Smooth muscle cell (in vitro differentiated cells): Measurements from ENCODE around the gene AGPAT2. TPM values are rescaled to one million over a fixed set of nuclear protein-coding genes. Genes with fewer than 3 reads are reported as not detected.
A peak's percentile ranks its signal among the peaks of the same experiment; 100 is the strongest.

Experiments
- DNase-seq: peaks from one replicate; lab custom pipeline; 2025; ENCODE audit not compliant: unreplicated experiment; lab: John Stamatoyannopoulos, UW
- H2AFZ ChIP-seq: fragments of 200-600 bp; sonication (generic); 2 replicates; pipeline ENCODE4 v1.6.0; 2016; ENCODE audit warnings: antibody characterized with exemption, low read depth, mild to moderate bottlenecking
- H3F3A ChIP-seq: fragments of 200-600 bp; sonication (generic); 2 replicates; pipeline ENCODE4 v1.6.0; 2017; ENCODE audit warnings: antibody characterized with exemption, low read depth
- H3K27ac ChIP-seq: fragments of 200-600 bp; sonication (generic); 2 replicates; pipeline ENCODE4 v1.5.1; 2016; ENCODE audit warnings: low read depth, mild to moderate bottlenecking
- H3K27me3 ChIP-seq: fragments of 200-600 bp; sonication (generic); 2 replicates; pipeline ENCODE4 v1.6.1; 2016; ENCODE audit warnings: low read depth, mild to moderate bottlenecking
- H3K36me3 ChIP-seq: fragments of 200-600 bp; sonication (generic); 2 replicates; pipeline ENCODE4 v1.5.1; 2016; ENCODE audit warnings: low read depth
- H3K4me1 ChIP-seq: fragments of 200-600 bp; sonication (generic); 2 replicates; pipeline ENCODE4 v1.5.1; 2016; ENCODE audit warnings: low read depth
- H3K4me2 ChIP-seq: fragments of 200-600 bp; sonication (generic); 2 replicates; pipeline ENCODE4 v1.6.0; 2016; ENCODE audit warnings: mild to moderate bottlenecking
- H3K4me3 ChIP-seq: fragments of 200-600 bp; sonication (generic); 2 replicates; pipeline ENCODE4 v1.5.1; 2016; ENCODE audit warnings: mild to moderate bottlenecking
- H3K79me2 ChIP-seq: fragments of 200-600 bp; sonication (generic); 2 replicates; pipeline ENCODE4 v1.6.0; 2016; ENCODE audit warnings: low read depth, mild to moderate bottlenecking
- H3K9ac ChIP-seq: fragments of 200-600 bp; sonication (generic); 2 replicates; pipeline ENCODE4 v1.6.0; 2016; ENCODE audit warnings: low read depth
- H3K9me3 ChIP-seq: fragments of 200-600 bp; sonication (generic); replicated peaks from 2 replicates; pipeline ENCODE4 v1.5.1; 2016; ENCODE audit warnings: low read depth
- H4K20me1 ChIP-seq: fragments of 200-600 bp; sonication (generic); 2 replicates; pipeline ENCODE4 v1.6.0; 2016; ENCODE audit warnings: low read depth
- WGBS: methylation state at CpG from one replicate; pipeline ENCODE4 v1.1.7; 2016; ENCODE audit warnings: low lambda C conversion rate; 5-methylcytosine and 5-hydroxymethylcytosine counted together
- polyA plus RNA-seq: library from polyadenylated mRNA; unstranded; fragments of >200 nt; fragmentation: Nextera tagmentation; extraction: Ambion mirVana; gene quantifications from 2 replicates; pipeline ENCODE4 v1.2.1, GENCODE V29; 2016
- total RNA-seq: library from RNA; depleted of rRNA; stranded (reverse); fragments of >200 nt; gene quantifications from 2 replicates; pipeline ENCODE4 v1.2.3, GENCODE V29; 2014
- TF ChIP-seq, protein P1 (sequence below): fragments of 200-600 bp; sonication (generic); IDR thresholded peaks from 2 replicates; pipeline ENCODE4 v1.5.1; 2017; ENCODE audit warnings: borderline replicate concordance, mild to moderate bottlenecking, antibody characterized with exemption; ENCODE audit not compliant: insufficient read depth, poor library complexity, severe bottlenecking

AGPAT2 gene
- total and polyA plus RNA-seq, 2 experiments from 2014 or later: 42.9 to 105 TPM

DNA sequence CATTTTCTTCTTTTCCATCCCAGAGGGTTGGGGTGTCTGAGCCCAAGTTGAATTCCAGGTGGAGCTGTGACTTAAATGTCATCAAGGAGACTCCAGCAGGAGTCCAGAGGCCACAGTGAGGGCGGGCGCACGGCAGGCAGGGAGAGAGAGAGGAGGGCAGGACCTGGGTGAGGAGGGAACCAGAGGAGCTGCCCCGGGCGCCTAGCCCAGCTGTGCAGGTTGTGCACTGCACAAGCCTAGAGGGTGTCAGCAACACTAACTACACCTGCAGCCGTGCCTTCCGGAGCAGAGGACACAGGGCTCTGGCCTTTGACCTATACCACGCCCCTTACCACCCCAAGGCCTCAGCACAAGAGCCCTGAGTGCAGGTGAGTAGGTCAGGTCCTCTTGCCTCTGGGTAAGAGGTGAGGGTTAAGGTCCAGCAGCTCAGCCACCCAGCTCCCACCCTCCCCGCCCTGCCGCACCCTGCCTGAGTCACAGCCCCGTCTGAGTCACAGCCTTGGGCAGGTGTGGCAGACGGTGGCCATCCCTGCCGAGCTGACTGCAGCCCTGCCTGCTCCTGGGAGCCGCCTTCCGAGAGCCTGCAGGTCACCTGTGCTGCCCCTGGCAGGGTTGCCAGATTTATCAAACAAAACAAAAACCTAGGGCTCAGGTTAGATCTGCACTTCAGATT is 6.4 kb upstream of the AGPAT2 start:
- no peak for DNase-seq
- Histone ChIP-seq H3K4me1 (no peaks in the 10 kb centered on the region), H3K36me3 (no peaks in the 10 kb centered on the region), H2AFZ (no peak overlapping the region), H3K27me3 (no peaks in the 10 kb centered on the region), H3K9me3 (no peaks in the 10 kb centered on the region), H4K20me1 (no peaks in the 10 kb centered on the region), H3K4me2 (no peak overlapping the region), H3K27ac (peak overlapping the region; percentile 64), H3K9ac (no peak overlapping the region), H3F3A (peaks cover under 1% of the 10 kb centered on the region), H3K79me2 (no peaks in the 10 kb centered on the region), H3K4me3 (no peak overlapping the region)
- 54% methylated on average over 15 of the region's 15 CpGs for WGBS
- TF ChIP-seq, protein P1, sequence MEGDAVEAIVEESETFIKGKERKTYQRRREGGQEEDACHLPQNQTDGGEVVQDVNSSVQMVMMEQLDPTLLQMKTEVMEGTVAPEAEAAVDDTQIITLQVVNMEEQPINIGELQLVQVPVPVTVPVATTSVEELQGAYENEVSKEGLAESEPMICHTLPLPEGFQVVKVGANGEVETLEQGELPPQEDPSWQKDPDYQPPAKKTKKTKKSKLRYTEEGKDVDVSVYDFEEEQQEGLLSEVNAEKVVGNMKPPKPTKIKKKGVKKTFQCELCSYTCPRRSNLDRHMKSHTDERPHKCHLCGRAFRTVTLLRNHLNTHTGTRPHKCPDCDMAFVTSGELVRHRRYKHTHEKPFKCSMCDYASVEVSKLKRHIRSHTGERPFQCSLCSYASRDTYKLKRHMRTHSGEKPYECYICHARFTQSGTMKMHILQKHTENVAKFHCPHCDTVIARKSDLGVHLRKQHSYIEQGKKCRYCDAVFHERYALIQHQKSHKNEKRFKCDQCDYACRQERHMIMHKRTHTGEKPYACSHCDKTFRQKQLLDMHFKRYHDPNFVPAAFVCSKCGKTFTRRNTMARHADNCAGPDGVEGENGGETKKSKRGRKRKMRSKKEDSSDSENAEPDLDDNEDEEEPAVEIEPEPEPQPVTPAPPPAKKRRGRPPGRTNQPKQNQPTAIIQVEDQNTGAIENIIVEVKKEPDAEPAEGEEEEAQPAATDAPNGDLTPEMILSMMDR: no peak

DNA sequence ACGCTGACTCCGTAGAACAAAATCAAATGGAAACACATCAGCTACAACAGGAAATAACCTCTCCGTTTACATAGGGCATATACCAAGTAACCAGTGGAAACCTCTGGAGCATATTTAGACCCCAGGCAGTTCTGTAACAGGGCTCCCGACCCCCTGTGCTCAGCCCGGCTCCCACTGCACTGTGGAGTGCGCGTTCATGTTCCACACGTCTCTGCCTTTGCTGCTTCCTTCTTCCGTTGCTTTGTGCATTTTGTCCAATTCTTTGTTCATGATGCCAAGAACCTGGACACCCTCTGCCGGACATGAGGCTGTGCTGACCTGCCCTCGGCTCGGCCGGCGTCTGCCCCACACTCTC is 5.9 kb upstream of the AGPAT2 start:
- WGBS: 95% methylated on average over 14 of the region's 14 CpGs
- Histone ChIP-seq H3K4me2 (no peak overlapping the region), H3K4me3 (no peak overlapping the region), H3F3A (peaks cover 5% of the 10 kb centered on the region), H3K27ac (no peak overlapping the region), H3K27me3 (no peaks in the 10 kb centered on the region), H3K9ac (no peak overlapping the region), H3K9me3 (no peaks in the 10 kb centered on the region), H2AFZ (no peak overlapping the region), H3K4me1 (no peaks in the 10 kb centered on the region), H3K79me2 (no peaks in the 10 kb centered on the region), H3K36me3 (no peaks in the 10 kb centered on the region), H4K20me1 (no peaks in the 10 kb centered on the region)
- no peak for DNase-seq
- TF ChIP-seq, protein P1: no peak

DNA sequence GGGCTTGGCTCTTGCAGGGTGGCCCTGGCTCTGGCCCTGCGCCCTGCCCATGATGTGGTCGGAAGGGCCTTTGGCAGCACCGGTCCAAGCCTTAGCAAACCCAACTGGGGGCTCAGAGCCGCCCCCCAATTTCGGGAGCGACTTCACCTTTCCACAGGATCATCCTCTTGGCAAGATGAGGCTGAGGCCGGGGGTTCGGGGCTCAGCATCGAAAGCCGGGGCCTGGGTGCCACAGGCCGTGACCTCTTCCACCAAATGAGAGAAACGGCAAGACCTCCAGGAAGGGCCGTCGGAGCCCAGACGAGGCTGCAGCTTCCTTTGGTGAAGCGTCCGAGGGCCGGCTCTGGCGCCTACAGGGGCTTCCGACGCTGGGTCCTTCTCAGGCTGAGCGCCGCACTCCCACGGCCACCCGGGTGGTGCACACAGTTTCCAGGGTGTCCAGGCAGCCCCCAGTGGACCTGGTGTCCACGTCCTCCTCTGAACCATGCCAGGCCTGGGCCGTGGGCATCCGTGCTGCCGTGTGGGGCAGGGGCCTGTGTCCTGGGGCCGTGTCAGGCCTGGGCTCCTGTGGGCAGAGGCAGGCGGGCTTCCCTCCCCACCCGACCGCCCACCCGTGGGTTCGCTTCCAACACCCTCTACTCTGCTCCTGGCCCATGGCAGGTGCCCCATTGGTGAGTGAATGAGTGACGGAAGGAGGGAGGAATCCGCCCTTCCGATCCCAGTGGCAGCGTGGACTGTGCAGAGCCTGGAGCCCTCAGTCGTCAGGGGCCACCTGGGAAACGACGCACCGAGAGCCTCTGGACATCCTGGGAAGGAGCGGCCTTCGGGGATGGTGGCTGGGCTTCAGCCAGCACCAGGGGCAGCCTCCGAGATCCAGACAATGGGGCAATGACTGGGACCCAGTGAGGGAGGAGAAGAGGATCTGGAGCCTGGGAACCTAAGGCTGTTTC is 5.2 kb upstream of the AGPAT2 start:
- Histone ChIP-seq H3K4me3 (no peak overlapping the region), H4K20me1 (no peaks in the 10 kb centered on the region), H3K9me3 (no peaks in the 10 kb centered on the region), H3K27me3 (no peaks in the 10 kb centered on the region), H3K9ac (no peak overlapping the region), H3K36me3 (no peaks in the 10 kb centered on the region), H3K4me2 (no peak overlapping the region), H3K27ac (no peak overlapping the region), H2AFZ (no peak overlapping the region), H3F3A (peaks cover 10% of the 10 kb centered on the region), H3K79me2 (no peaks in the 10 kb centered on the region), H3K4me1 (no peaks in the 10 kb centered on the region)
- TF ChIP-seq, protein P1: no peak
- 90% methylated on average over 46 of the region's 46 CpGs for WGBS
- DNase-seq: no peak
